Adrenal gland (tissue), 12 donors: Measurements from ENCODE around the gene KTI12. TPM values are rescaled to one million over a fixed set of nuclear protein-coding genes. Genes with fewer than 3 reads are reported as not detected.

Experiments
- DNase-seq, 7 donors: peaks; one replicate each; pipeline ENCODE4 v3.0.0-alpha.2; 2019 to 2020
- H3K27ac ChIP-seq, 5 donors: fragments of 200-600 bp; sonication (generic) in 4 of 5; 1 replicate in 3 of 5; 2 replicates in 2 of 5; pipeline versions ENCODE4 v1.5.1 to v1.8.0; 2016 to 2020; ENCODE audit warnings: mild to moderate bottlenecking in 1 of 5
- H3K27me3 ChIP-seq: fragments of 200-600 bp; 2 replicates; pipeline ENCODE4 v1.8.0; 2021
- H3K36me3 ChIP-seq, 2 donors: fragments of 200-600 bp; replicated peaks in 1 of 2; 1 replicate in 1 of 2; 2 replicates in 1 of 2; pipeline versions ENCODE4 v1.5.1 to v1.8.0; 2018 to 2022
- H3K4me1 ChIP-seq, 2 donors: fragments of 200-600 bp; replicated peaks in 1 of 2; 1 replicate in 1 of 2; 2 replicates in 1 of 2; pipeline versions ENCODE4 v1.5.1 to v1.8.0; 2018 to 2021
- H3K4me3 ChIP-seq, 4 donors: fragments of 200-600 bp; sonication (generic) in 3 of 4; one replicate each; pipeline ENCODE4 v1.5.1; 2016 to 2018
- H3K9me3 ChIP-seq, 3 donors: fragments of 200-600 bp; sonication (generic) in 1 of 3; replicated peaks in 1 of 3; 1 replicate in 2 of 3; 2 replicates in 1 of 3; pipeline versions ENCODE4 v1.5.1 to v1.8.0; 2016 to 2021
- CTCF ChIP-seq, 6 experiments: fragments of 450-650 bp in 4 of 6; fragments of 200-600 bp in 2 of 6; sonication (generic) in 1 of 6; IDR thresholded peaks; 1 replicate in 5 of 6; 2 replicates in 1 of 6; pipeline versions ENCODE4 v1.5.1 to v1.8.0; 2016 to 2021; ENCODE audit warnings: antibody characterized with exemption in 6 of 6, mild to moderate bottlenecking in 2 of 6, moderate library complexity in 1 of 6
- POLR2A ChIP-seq, 2 donors: fragments of 450-650 bp; IDR thresholded peaks; one replicate each; pipeline ENCODE4 v1.6.1; 2017; ENCODE audit warnings: antibody characterized with exemption in 2 of 2, mild to moderate bottlenecking in 2 of 2, moderate library complexity in 1 of 2
- WGBS, 4 donors: extraction: QIAGEN DNeasy Blood & Tissue Kit in 2 of 4; methylation state at CpG; one replicate each; pipeline versions ENCODE4 v1.1.5 to v1.1.7; 2013 to 2017; 5-methylcytosine and 5-hydroxymethylcytosine counted together
- intact Hi-C, 2 donors: fragments of 100-400 bp; cut with DNase I; formaldehyde crosslinking; loops; one replicate each; pipeline versions ENCODE4 v1.14.1 to v1.15.0; 2022 to 2023
- polyA plus RNA-seq, 3 donors: library from polyadenylated mRNA; stranded (reverse); fragments of 200-250 nt in 2 of 3; fragments of 350-450 nt in 1 of 3; fragmentation: Illumina TruSeq in 1 of 3; extraction: RNeasy Lipid Tissue Mini Kit (QIAGEN cat#74804) in 1 of 3; gene quantifications; one replicate each; pipeline ENCODE4 v1.2.3, GENCODE V29; 2013 to 2014
- total RNA-seq, 9 donors: library from RNA; depleted of rRNA in 4 of 9; stranded (reverse); fragments of >200 nt in 4 of 9; fragments of 120-200 nt in 1 of 9; fragmentation: NEBNext Ultra II Directional in 1 of 9; extraction: Animal tissue kit (Norgen Biotek cat#: 25700) in 1 of 9; gene quantifications; one replicate each; pipeline versions ENCODE4 v1.1.0 to v1.2.4, GENCODE V29; 2013 to 2023
- donor health status: healthy with polysubstance abuse.
- donor health status: Bipolar disorder and iron deficiency.
- donor health status: DM: yes; HTN: yes; CAD: no.
- donor health status: DM: no; HTN: no; CAD: no.
- donor health status: DM: no; HTN: no; CAD: no.
- donor health status: DM: yes; HTN: yes; CAD: no.

The KTI12 gene
- total and polyA plus RNA-seq, 12 donors = 4.7 to 20.4 (median 11.9) TPM

GRCh38 chr1:52041551-52042185 is 8.1 kb upstream of the KTI12 start:
- no peak overlapping the region for H3K4me3 ChIP-seq
- peaks cover 0 to 18% of the 10 kb centered on the region in 2 donors for H3K36me3 ChIP-seq
- H3K27ac ChIP-seq = no peak overlapping the region
- WGBS, 4 donors = 92 to 97% (median 96%) methylated on average over 4 of the region's 4 CpGs
- no peaks in the 10 kb centered on the region for H3K4me1 ChIP-seq
- H3K27me3 ChIP-seq = no peaks in the 10 kb centered on the region
- DNase-seq = no peak
- intact Hi-C loops = no loop called here
- no peaks in the 10 kb centered on the region for H3K9me3 ChIP-seq
- TF ChIP-seq CTCF (IDR thresholded peaks at IDR 0.05) = no peak

GRCh38 chr1:52037909-52038308 is 4.3 kb upstream of the KTI12 start:
- H3K4me3 ChIP-seq = no peak overlapping the region
- WGBS, 4 donors = 93 to 100% (median 95%) methylated on average over 1 of the region's 1 CpG
- no peak for DNase-seq
- no peak overlapping the region for H3K27ac ChIP-seq
- intact Hi-C loops = no loop called here
- H3K4me1 ChIP-seq = peaks cover 0 to 5% of the 10 kb centered on the region in 2 donors
- H3K9me3 ChIP-seq = no peaks in the 10 kb centered on the region
- H3K36me3 ChIP-seq = peaks cover 0 to 18% of the 10 kb centered on the region in 2 donors
- no peak for TF ChIP-seq POLR2A (IDR thresholded peaks at IDR 0.05)
- TF ChIP-seq CTCF (IDR thresholded peaks at IDR 0.05) = no peak
- H3K27me3 ChIP-seq = no peaks in the 10 kb centered on the region

- H3K4me3 ChIP-seq = no peak overlapping the region
- 61 to 91% (median 84%) methylated on average over 4 to 5 of the region's 5 CpGs for WGBS, 4 donors
- peaks cover 0 to 18% of the 10 kb centered on the region in 2 donors for H3K36me3 ChIP-seq
Measured at GRCh38 chr1:52037402-52037814, 3.8 kb upstream of the KTI12 start.

GRCh38 chr1:52034050-52034384 is 407 bp upstream of the KTI12 start:
- DNase-seq = no peak
- no peak for TF ChIP-seq POLR2A (IDR thresholded peaks at IDR 0.05)
- no peak for TF ChIP-seq CTCF (IDR thresholded peaks at IDR 0.05)
- H3K4me1 ChIP-seq = peaks cover 14 to 33% of the 10 kb centered on the region in 2 donors
- H3K9me3 ChIP-seq = no peaks in the 10 kb centered on the region
- H3K27me3 ChIP-seq = no peaks in the 10 kb centered on the region
- H3K4me3 ChIP-seq = peak overlapping the region in 1 of 4 donors; percentile 80
- H3K36me3 ChIP-seq = no peaks in the 10 kb centered on the region
- WGBS, 4 donors = 94 to 99% (median 95%) methylated on average over 2 of the region's 2 CpGs
- peak overlapping the region; percentile 70 to 97 (median 92) for H3K27ac ChIP-seq
- intact Hi-C loops = no loop called here

More at GRCh38 chr1:52037402-52037814, 3.8 kb upstream of the KTI12 start:
- TF ChIP-seq POLR2A (IDR thresholded peaks at IDR 0.05) (no peak), CTCF (IDR thresholded peaks at IDR 0.05) (no peak)
- intact Hi-C loops = no loop called here
- Histone ChIP-seq H3K9me3 (no peaks in the 10 kb centered on the region), H3K4me1 (peaks cover 2 to 10% of the 10 kb centered on the region in 2 donors), H3K27me3 (no peaks in the 10 kb centered on the region), H3K27ac (no peak overlapping the region)
- DNase-seq = peak in 2 of 7 donors; percentile 16 to 23
